Hepatocyte (in vitro differentiated cells): ENCODE results near the gene HS2ST1. TPM values are rescaled to one million over a fixed set of nuclear protein-coding genes. Genes with fewer than 3 reads are reported as not detected.

Source experiments
- DNase-seq: peaks from one replicate; pipeline ENCODE4 v3.0.0-alpha.2; 2016; ENCODE audit warnings: low spot score
- H2AFZ ChIP-seq: fragments of 200-600 bp; sonication (generic); 2 replicates; pipeline ENCODE4 v1.6.0; 2016; ENCODE audit warnings: antibody characterized with exemption, mild to moderate bottlenecking
- H3K27ac ChIP-seq: fragments of 200-600 bp; sonication (generic); 2 replicates; pipeline ENCODE4 v1.5.1; 2016; ENCODE audit warnings: mild to moderate bottlenecking
- H3K27me3 ChIP-seq: fragments of 200-600 bp; sonication (generic); 2 replicates; pipeline ENCODE4 v1.6.1; 2016
- H3K36me3 ChIP-seq: fragments of 200-600 bp; sonication (generic); replicated peaks from 2 replicates; pipeline ENCODE4 v1.5.1; 2016; ENCODE audit warnings: low read depth; ENCODE audit not compliant: insufficient read depth
- H3K4me1 ChIP-seq: fragments of 200-600 bp; sonication (generic); 2 replicates; pipeline ENCODE4 v1.5.1; 2016; ENCODE audit warnings: mild to moderate bottlenecking, moderate library complexity; ENCODE audit not compliant: insufficient read depth
- H3K4me2 ChIP-seq: fragments of 200-600 bp; sonication (generic); 2 replicates; pipeline ENCODE4 v1.6.0; 2016
- H3K4me3 ChIP-seq: fragments of 200-600 bp; sonication (generic); 2 replicates; pipeline ENCODE4 v1.5.1; 2016; ENCODE audit warnings: mild to moderate bottlenecking
- H3K79me2 ChIP-seq: fragments of 200-600 bp; sonication (generic); 2 replicates; pipeline ENCODE4 v1.6.0; 2017; ENCODE audit warnings: mild to moderate bottlenecking
- H3K9me2 ChIP-seq: fragments of 200-600 bp; sonication (generic); replicated peaks from 2 replicates; pipeline ENCODE4 v1.6.0; 2017; ENCODE audit warnings: mild to moderate bottlenecking; ENCODE audit not compliant: insufficient read depth
- H3K9me3 ChIP-seq: fragments of 200-600 bp; sonication (generic); 2 replicates; pipeline ENCODE4 v1.5.1; 2016; ENCODE audit warnings: low read depth, mild to moderate bottlenecking
- H4K20me1 ChIP-seq: fragments of 200-600 bp; sonication (generic); 2 replicates; pipeline ENCODE4 v1.6.0; 2016; ENCODE audit warnings: mild to moderate bottlenecking; ENCODE audit not compliant: insufficient read depth, poor library complexity, severe bottlenecking
- EZH2 ChIP-seq: fragments of 200-600 bp; sonication (generic); IDR thresholded peaks from 2 replicates; pipeline ENCODE4 v1.6.1; 2016; ENCODE audit warnings: antibody characterized with exemption, mild to moderate bottlenecking, borderline replicate concordance
- EZH2phosphoT487 ChIP-seq: fragments of 200-600 bp; sonication (generic); IDR thresholded peaks from one replicate; pipeline ENCODE4 v1.6.1; 2018; ENCODE audit warnings: antibody characterized with exemption, mild to moderate bottlenecking, low read depth, moderate library complexity; ENCODE audit not compliant: unreplicated experiment, severe bottlenecking
- WGBS: methylation state at CpG from one replicate; pipeline ENCODE4 v1.1.6; 2016; ENCODE audit warnings: low lambda C conversion rate; ENCODE audit errors: missing lambda C conversion rate; 5-methylcytosine and 5-hydroxymethylcytosine counted together
- polyA plus RNA-seq: library from polyadenylated mRNA; unstranded; fragments of >200 nt; fragmentation: Nextera tagmentation; extraction: Ambion mirVana; gene quantifications from 2 replicates; pipeline ENCODE4 v1.2.1, GENCODE V29; 2016
- total RNA-seq: library from RNA; depleted of rRNA; stranded (reverse); fragments of >200 nt; gene quantifications from 2 replicates; pipeline ENCODE4 v1.2.3, GENCODE V29; 2014
- TF ChIP-seq, protein P1 (sequence below): fragments of 200-600 bp; sonication (generic); IDR thresholded peaks from 2 replicates; pipeline ENCODE4 v1.5.1; 2016; ENCODE audit warnings: antibody characterized with exemption, mild to moderate bottlenecking; ENCODE audit not compliant: poor library complexity

Gene HS2ST1
- total and polyA plus RNA-seq, 2 experiments from 2014 or later: 19.1 to 42.3 TPM

GRCh38 chr1:87132284-87132870 lies 217.9 kb downstream of the HS2ST1 start:
- DNase-seq: no peak
- Histone ChIP-seq H3K9me3 (no peaks in the 10 kb centered on the region), H4K20me1 (no peaks in the 10 kb centered on the region), H3K36me3 (no peaks in the 10 kb centered on the region), H2AFZ (peak overlapping the region; percentile 90), H3K27ac (peak overlapping the region; percentile 34), H3K4me2 (peak overlapping the region; percentile 89), H3K79me2 (no peaks in the 10 kb centered on the region), H3K9me2 (no peaks in the 10 kb centered on the region), H3K27me3 (no peaks in the 10 kb centered on the region), H3K4me1 (no peaks in the 10 kb centered on the region), H3K4me3 (no peak overlapping the region)
- TF ChIP-seq, protein P1, sequence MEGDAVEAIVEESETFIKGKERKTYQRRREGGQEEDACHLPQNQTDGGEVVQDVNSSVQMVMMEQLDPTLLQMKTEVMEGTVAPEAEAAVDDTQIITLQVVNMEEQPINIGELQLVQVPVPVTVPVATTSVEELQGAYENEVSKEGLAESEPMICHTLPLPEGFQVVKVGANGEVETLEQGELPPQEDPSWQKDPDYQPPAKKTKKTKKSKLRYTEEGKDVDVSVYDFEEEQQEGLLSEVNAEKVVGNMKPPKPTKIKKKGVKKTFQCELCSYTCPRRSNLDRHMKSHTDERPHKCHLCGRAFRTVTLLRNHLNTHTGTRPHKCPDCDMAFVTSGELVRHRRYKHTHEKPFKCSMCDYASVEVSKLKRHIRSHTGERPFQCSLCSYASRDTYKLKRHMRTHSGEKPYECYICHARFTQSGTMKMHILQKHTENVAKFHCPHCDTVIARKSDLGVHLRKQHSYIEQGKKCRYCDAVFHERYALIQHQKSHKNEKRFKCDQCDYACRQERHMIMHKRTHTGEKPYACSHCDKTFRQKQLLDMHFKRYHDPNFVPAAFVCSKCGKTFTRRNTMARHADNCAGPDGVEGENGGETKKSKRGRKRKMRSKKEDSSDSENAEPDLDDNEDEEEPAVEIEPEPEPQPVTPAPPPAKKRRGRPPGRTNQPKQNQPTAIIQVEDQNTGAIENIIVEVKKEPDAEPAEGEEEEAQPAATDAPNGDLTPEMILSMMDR: no peak
- no peak for TF ChIP-seq EZH2phosphoT487
- TF ChIP-seq EZH2: no peak
- 78% methylated on average over 41 of the region's 47 CpGs for WGBS

DNA sequence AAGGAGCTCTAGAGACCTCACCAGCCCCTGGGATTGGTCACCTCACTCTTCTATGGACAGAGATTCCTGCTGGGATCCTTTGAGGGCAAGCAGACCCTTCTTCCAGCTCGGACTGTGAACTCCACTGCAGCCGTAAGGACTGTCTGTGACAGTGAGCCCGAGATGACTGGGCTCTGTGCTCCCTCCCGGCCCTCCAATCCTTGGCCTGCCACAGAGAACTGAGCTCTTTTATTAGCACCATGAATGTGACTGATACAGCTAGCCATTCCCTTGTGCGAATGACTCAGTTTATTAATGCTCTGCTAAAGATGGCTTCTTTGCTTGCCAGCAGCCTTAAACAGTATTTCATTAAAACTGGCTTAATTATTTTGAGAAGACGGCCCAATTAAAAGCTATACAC lies 219.6 kb downstream of the HS2ST1 start:
- Histone ChIP-seq H3K9me2 (no peaks in the 10 kb centered on the region), H3K27me3 (no peaks in the 10 kb centered on the region), H3K4me2 (no peak overlapping the region), H3K79me2 (no peaks in the 10 kb centered on the region), H3K4me1 (no peaks in the 10 kb centered on the region), H3K27ac (no peak overlapping the region), H3K36me3 (no peaks in the 10 kb centered on the region), H2AFZ (no peak overlapping the region), H4K20me1 (no peaks in the 10 kb centered on the region), H3K4me3 (no peak overlapping the region), H3K9me3 (no peaks in the 10 kb centered on the region)
- WGBS: 83% methylated on average over 6 of the region's 6 CpGs
- TF ChIP-seq EZH2phosphoT487 (no peak), EZH2 (no peak)
- TF ChIP-seq, protein P1: no peak
- no peak for DNase-seq

DNA sequence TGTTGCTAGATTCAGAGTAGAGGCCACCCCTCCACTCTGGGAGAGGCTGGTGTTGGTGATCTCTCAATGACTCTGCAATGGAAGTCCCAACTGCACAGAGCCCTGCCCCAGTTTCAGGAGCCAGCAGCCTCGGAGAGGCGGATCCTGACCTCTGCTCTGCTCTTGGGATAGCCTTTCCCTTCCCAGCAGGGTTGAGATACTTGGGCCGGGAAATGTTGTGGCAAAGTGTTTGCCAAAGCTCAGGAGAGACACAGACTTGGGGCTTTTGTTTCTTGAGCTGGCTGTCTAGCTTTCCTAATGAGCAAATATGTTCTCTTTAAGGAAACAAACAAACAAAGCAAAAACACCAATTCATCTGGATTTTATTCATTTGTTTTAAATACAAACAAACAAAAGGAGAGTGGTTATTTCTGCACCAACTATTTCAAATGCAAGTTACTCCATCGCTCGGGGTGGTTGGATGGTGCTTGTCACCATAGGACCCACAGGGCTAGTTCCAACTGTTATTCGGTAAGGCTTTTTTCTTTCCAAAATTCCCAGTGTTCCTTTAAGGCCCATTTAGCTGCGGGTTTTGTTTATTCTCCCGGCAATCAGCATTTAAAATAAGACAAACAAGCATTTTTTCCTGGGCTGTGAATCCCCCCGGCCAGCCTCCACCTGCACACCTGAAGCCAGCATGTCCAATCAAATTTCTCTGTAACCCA lies 220.3 kb downstream of the HS2ST1 start:
- H4K20me1 ChIP-seq: no peaks in the 10 kb centered on the region
- DNase-seq: no peak
- 64% methylated on average over 9 of the region's 9 CpGs for WGBS
- no peaks in the 10 kb centered on the region for H3K79me2 ChIP-seq
- no peaks in the 10 kb centered on the region for H3K36me3 ChIP-seq
- H2AFZ ChIP-seq: no peak overlapping the region
- TF ChIP-seq, protein P1: no peak
- TF ChIP-seq EZH2phosphoT487 (no peak), EZH2 (no peak)
- H3K4me1 ChIP-seq: no peaks in the 10 kb centered on the region
- H3K9me2 ChIP-seq: no peaks in the 10 kb centered on the region
- H3K4me2 ChIP-seq: no peak overlapping the region
- H3K27me3 ChIP-seq: no peaks in the 10 kb centered on the region
- H3K9me3 ChIP-seq: no peaks in the 10 kb centered on the region
- no peak overlapping the region for H3K27ac ChIP-seq
- no peak overlapping the region for H3K4me3 ChIP-seq
